OCI-LY3 (cell line): ENCODE results near the gene TMEM191C.

Source experiments
- CTCF ChIP-seq: fragments of 200-600, 300-600 bp; sonication (generic); IDR thresholded peaks from 2 replicates; pipeline ENCODE4 v1.5.1; 2014; ENCODE audit warnings: antibody characterized with exemption, low read length, low read depth
- EZH2phosphoT487 ChIP-seq: fragments of 200-600 bp; shearing (Covaris generic); IDR thresholded peaks from 2 replicates; pipeline ENCODE4 v1.6.1; 2018; ENCODE audit warnings: antibody characterized with exemption, mixed run types, low read depth

- TF ChIP-seq CTCF (no peak), EZH2phosphoT487 (no peak)
Measured at GRCh38 chr22:21443735-21444421, 23.3 kb upstream of the TMEM191C start.
